GM21717 (cell line): ENCODE measurements around the gene TMEM100.
"Not testable (repeated sequence)": the region's sequence is repeated elsewhere in the genome, so short reads cannot be mapped to it uniquely, and the experiment has no call there.

Source experiments
- ATAC-seq: cut with Tn5 transposase; IDR thresholded peaks from one replicate; pipeline ENCODE4 v1.9.1; 2021; ENCODE audit warnings: mild to moderate bottlenecking, moderate library complexity; ENCODE audit not compliant: unreplicated experiment

TMEM100 gene

GRCh38 chr17:55690105-55690508, 32.6 kb downstream of the TMEM100 start:
- ATAC-seq: no peak

GRCh38 chr17:55689672-55690071, 33.0 kb downstream of the TMEM100 start:
- ATAC-seq: no peak

GRCh38 chr17:55688057-55688456, 34.6 kb downstream of the TMEM100 start:
- no peak for ATAC-seq

- no peak for ATAC-seq
Measured at GRCh38 chr17:55687037-55687436, 35.6 kb downstream of the TMEM100 start.

- no peak for ATAC-seq
Measured at GRCh38 chr17:55683550-55684315, 38.9 kb downstream of the TMEM100 start.

GRCh38 chr17:55681342-55681700, 41.3 kb downstream of the TMEM100 start:
- no peak for ATAC-seq

GRCh38 chr17:55680686-55681341, 41.9 kb downstream of the TMEM100 start:
- no peak for ATAC-seq

GRCh38 chr17:55677446-55677845, 45.2 kb downstream of the TMEM100 start:
- ATAC-seq: no peak

GRCh38 chr17:55676274-55676673, 46.4 kb downstream of the TMEM100 start:
- no peak for ATAC-seq

- no peak for ATAC-seq
Measured at GRCh38 chr17:55673743-55674506, 48.7 kb downstream of the TMEM100 start.

- no peak for ATAC-seq
Measured at GRCh38 chr17:55672585-55673501, 49.8 kb downstream of the TMEM100 start.

- not testable (repeated sequence) for ATAC-seq
Measured at GRCh38 chr17:55672010-55672409, 50.7 kb downstream of the TMEM100 start.
